Right renal cortex interstitium (tissue), 3 donors: ENCODE results near the gene VPS13A. TPM values are rescaled to one million over a fixed set of nuclear protein-coding genes. Genes with fewer than 3 reads are reported as not detected.

Source experiments
- DNase-seq, 3 donors: peaks; one replicate each; pipeline ENCODE4 v3.0.0-alpha.2; 2013; ENCODE audit warnings: low read depth in 3 of 3, low spot score in 2 of 3
- polyA plus RNA-seq, 3 donors: library from polyadenylated mRNA; unstranded; fragments of 120-200 nt; gene quantifications; one replicate each; pipeline ENCODE4 v1.2.1, GENCODE V29; 2013; ENCODE audit not compliant: insufficient read length in 3 of 3

VPS13A gene
- 10 to 100 TPM; 30.8 to 32.4 (median 31.4) TPM for polyA plus RNA-seq

DNA sequence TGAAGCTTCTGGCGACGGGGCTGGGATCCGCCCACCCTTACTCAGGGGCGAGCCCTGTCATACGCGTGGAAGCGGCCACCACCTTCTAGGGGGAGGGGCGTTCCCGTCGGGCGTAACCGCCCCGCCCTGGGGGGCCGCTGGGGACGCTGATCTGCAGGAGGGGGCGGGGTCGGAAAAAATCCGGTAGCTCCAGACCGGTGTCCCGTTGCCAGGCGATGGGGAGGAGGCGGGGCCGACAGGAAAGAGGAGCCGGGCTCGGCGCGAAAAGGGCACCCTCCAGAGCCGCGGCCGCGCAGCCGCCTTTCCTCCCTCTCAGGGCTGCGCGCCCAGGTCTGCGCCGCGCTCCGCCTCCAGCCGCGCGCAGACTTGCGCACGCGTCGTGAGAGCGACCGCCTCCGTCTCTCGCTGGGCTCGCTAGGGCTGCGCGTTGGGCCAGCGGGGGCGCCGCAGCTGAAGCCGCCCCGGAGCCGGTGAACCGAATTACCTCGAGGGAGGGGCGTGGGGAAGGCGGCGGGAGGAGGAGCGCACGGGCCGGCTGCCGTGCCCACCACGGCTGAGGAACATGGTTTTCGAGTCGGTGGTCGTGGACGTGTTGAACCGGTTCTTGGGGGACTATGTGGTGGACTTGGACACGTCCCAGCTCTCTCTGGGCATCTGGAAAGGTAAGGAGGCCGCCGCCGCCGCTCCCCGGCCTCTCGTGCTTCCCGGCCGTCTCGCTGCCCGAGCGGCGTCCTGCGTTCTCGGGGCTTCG lies at the start of gene VPS13A:
Gene VPS13A (plus strand): TSS at position 392 of the 751 bp plus-strand sequence. CDS start 171 bp downstream, at position 563.
- peak; percentile 68 to 88 (median 77) for DNase-seq

DNA sequence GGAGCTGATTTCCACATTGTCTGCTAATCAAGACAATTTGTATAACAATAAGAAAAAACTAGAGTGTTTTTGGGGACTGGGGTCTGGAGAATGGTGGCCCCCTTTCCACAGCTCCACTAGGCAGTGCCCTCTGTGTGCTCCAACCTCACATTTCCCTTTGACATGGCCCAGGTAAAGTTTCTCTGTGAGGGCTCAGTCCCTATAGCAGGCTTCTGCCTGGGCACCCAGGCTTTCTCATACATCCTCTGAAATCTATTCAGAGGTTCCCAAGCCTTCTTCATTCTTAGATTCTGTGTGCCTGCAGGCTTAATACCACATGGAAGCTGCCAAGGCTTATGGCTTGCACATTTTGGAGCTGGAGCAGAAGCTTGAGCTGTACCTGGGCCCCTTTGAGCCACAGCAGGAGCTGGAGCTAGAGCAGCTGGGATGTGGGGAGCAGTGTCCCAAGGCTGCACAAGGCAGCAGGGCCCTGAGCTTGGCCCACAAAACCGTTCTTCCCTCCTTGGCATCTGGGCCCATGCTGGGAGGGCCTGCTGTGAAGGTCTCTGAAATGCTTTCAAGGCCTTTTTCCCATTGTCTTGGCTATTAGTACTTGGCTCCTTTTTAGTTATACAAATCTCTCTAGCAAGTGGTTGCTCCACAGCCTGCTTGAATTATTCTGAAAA lies 49.1 kb upstream of the VPS13A start:
- DNase-seq, result no peak

DNA sequence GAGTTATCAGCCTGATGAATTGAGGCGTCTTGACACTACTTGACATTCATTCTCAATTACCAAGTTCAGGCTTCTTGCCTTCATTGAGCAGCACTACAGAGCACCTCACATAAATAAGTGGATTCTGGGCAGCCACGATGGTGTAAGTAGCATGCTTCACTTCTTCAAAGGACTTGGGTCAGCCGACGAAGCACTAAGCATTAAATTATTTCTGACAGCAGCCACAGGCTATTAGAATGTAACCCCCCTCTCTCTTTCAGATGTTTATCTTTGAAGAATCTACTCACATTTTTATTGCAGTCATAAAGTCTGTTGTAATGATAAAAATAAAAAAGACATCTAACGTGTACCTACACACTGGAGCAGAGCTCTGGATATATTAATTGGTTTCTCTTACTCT lies 45.9 kb upstream of the VPS13A start:
- peak in 1 of 3 donors; percentile 7 for DNase-seq

DNA sequence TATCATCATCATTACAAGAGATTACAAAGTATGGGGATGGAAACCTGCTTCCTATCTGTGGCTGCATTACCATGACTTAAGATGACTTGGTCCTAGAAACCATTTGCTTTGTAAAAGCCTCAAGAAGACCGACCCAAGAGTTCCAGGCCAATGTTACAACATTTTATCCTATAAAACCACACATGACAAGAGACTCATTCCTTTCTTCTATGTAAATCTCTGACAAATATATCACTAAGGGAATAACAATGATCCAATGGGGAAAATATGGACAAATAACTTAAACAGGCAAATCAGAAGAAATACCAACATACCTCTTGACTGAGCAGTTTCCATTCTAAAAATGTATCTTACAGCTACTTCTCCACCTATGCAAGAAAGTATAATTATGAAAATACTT lies 44.3 kb upstream of the VPS13A start:
- no peak for DNase-seq

DNA sequence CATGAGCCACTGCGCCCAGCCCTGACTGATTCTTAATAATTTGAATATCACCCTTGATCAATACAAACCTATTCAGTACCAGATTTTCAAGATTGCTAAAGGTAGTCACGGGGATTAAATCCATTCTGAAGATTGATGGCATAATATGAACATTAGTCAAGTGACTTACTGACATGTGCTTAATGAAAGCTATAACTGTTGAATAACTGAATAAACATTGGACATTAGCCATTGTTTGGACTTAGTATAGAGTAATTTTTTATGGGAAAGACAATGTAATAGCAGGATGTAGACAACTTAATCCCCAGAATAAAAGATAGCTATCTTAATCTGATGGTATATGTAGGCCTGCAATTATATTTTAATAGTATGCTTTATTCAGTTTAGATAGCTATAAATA lies 35.0 kb upstream of the VPS13A start:
- DNase-seq, result no peak

DNA sequence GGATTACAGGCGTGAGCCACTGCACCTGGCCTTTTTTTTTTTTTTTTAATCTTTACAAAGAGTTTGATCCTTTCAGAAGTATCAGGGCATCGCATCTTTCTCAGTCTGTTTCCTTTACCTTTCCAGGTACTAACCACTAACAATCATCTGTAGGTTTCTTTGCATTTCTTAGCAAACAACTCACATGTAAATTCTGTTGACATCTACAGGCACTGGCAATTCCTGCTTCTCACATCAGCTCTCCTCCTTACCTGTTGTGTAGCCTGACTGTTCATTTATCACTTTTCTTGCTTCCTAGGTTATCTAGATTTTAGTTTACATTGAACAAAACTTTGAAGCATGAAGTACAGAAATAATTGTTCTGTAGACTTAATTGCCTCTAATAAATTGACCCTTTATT lies 27.5 kb upstream of the VPS13A start:
- DNase-seq, result no peak

DNA sequence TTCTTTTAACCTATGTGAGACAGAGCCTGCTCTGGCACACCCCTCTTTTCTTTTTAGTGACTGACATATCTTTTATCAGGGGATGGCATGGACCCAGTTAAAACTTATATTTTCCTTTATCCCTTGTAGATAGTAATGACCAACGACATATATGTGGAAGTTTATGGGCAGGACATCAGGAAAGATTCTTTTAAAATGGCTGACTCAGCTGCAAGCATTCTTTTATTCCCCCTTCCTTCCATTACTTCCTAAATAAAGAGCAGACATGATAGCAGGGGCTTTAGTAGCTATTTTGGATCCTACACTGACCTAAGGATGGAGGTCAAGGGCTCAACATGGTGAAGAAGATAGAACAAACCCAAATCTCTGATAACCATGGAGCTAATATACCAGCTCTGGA lies 25.0 kb upstream of the VPS13A start:
- no peak for DNase-seq

DNA sequence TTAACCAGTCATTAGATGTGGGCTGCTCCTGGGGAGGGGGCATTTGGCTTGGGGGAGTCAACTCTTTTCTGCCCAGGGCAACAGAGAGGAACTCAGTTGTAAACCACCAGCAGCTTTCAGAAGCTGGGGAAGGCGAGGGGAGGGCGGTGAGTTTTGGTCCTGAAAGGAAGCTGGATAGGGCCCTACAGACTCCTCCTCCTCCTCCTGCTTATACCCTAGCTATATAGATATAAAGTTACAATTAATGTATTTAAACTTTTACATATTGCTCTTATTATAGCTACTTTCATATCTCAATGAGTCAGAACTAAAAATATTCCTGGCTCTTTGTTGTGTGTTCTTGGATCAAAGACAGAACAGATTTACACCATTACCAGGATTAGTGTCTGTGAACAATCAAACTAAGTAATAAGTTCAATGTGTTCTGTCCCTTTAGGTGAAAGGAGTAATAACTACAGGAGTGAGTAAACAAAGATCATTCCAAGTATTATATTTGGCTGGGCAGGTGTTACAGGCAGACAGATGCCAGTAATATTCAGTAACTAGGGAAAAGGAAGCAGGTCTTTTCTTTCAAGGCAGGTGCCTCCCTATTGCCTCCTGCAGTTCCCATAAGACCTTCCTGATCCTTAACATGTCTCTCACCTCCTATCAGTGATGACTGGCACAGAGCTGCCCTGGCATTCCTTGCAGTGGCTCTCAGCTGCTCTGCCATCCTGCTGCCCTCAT lies 20.5 kb upstream of the VPS13A start:
- no peak for DNase-seq

DNA sequence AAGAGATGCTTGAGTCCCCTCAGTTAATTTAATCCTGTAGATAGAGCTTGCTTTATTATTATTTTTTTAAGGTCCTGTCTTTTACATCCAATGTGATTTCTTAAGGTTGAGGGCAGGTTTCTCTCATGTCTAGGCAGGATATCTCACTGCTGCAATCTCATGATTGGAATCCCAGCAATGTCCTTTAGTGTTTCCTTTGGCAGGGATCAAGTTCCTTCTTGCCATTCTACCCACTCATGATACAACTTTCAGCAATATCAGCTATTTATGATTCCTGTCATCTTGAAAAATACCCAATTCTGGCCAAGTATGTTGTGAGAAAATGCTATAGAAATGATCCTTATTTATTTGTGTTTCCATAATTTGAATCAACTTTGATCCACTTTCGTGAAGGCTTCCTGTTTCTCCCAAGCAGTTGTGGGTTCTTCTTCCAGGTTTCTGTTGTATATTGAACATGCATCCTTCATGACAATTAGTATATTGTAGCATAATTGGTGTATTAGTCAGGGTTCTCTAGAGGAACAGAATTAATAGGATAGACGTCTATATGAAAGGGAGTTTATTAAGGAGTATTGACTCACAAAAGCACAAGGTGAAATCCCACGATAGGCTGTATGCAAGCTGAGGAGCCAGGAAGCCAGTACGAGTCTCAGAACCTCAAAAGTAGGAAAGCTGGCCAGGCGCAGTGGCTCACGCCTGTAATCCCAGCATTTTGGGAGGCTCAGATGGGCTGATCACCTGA lies 18.4 kb upstream of the VPS13A start:
- DNase-seq, result no peak

DNA sequence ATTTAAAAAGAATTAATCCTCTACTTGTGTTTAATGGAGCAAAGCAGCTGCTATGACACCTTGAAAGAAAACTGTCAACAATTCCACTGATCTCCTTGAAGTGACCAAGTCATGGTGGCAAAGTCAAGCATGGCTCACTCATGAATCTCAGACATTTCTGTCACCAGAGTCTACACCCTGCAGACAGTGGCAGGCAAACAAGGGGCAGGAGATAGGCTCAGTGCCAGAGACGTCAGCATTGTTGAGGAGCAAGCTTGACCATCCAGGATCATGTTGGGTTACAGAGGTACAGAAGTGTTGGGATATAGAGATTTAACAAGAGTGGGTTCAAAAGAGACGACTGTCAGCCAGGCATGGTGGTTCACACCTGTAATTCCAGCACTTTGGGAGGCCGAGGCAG lies 16.1 kb upstream of the VPS13A start:
- DNase-seq, result no peak

DNA sequence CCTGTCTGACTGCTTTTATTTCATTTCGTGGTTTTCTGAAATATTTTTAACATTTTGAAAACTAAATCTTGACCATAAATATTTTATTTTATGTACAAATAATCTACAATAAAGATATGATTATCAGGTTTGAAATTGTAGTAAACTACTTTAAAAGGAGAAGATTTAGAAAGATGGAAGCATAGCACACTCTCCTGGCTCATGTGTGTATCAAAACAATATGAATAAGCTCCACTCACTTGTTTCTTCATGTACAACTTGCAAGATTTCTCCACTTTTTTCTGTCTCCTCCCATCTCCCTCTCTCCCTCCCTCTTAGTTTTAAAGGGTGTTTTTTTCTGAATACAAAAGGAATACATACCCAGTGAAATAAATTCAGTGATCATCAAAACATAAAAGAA lies 15.4 kb upstream of the VPS13A start:
- no peak for DNase-seq

DNA sequence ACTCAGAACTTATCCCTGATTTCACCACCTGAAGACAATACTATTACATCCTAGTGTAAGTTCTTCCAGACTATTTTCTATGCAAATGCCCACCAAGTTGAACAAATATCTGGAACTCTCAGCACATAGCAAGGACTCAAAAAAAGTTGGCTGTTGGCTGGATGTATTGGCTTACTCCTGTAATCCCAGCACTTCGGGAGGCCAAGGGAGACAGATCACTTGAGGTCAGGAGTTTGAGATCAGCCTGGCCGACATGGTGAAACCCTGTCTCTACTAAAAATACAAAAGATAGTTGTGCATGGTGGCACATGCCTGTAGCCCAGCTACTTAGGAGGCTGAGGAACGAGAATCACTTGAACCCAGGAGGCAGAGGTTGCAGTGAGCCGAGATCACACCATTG lies 15.0 kb upstream of the VPS13A start:
- no peak for DNase-seq

DNA sequence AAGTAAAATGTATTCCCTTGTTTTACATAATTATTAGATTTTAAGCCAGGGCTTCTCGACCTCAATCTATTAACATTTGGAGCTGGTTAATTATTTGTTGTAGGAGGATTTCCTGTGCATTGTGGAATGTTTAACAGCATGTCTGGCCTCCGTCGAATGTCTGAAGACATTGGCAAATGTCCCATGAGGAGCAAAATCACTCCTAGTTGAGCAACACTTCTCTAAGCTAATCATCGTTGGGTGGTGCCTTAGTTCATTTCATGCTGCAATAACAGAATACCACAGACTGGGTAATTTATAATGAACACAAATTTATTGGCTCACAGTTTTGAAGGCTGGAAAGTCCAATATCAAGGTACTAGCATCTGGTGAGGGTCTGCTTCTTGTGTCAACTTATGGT lies 13.4 kb upstream of the VPS13A start:
- no peak for DNase-seq

DNA sequence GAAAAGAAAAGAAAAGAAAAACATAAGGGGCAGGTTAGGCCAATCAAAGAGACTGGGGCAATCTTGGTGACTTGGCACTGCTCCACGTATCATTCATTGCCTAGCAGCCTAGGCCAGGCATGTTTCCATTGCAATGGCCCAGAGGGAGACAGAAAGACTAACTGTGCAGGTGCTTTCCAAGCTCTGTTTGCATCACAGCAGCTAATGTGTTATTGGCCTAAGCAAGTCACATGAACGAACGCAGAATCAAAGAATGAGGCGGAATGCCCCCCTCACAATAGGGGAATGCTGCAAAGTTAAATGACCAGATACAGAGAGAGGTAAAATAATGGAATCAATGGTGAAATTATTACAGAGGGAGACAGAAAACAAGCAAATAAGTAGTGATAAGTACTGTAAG lies 11.1 kb upstream of the VPS13A start:
- no peak for DNase-seq

DNA sequence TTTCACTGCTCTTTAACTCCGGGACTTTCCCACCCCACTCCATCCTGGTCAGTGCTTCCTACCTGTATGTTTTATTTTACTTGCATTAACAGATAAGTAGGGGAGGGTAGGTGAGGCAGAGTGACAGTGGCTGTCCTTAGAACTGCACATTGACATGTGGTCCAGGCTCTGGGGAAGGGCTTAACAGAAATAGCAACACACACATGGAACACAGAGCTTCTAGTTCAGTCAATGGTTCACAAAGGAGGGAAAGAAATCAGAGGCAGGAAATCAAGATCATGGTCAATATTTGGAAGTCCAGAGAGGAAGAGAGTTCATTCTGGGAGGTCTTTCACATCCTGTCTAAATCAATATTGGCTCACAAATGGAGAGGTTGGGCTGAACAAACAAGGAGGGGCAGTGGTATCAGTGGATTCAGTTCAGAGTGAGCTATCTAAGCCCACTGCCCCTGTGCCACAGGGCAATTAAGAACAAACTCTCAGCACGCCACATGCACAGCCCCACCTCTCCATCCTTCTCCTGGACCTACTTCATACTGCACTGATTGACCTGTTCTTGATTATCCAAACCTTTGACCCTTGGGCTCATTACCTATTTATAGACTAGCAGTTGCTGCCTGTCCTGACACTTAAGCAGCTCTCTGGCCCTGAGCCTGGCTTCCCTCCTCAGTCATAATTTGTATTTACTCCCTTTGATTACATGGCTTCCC lies 6.2 kb upstream of the VPS13A start:
- no peak for DNase-seq

DNA sequence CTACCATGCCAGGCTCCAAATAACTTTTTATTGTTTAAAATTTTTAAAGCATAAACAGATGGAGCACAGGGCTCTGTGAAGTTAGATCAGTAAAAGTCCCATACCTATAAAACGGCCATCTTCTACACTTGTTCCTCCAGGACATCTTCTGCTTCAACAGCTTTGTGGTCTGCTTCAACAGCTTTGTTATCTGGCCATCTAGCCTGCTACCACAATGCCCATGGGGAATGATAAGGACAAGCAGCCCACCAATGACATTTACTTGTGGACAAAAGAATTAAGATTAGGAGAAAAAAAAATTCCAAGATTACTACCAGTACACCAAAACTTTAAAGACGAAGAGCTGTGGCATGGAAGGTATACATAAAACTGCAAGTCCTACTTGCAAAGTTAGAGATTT lies 2.2 kb upstream of the VPS13A start:
- DNase-seq, result no peak

DNA sequence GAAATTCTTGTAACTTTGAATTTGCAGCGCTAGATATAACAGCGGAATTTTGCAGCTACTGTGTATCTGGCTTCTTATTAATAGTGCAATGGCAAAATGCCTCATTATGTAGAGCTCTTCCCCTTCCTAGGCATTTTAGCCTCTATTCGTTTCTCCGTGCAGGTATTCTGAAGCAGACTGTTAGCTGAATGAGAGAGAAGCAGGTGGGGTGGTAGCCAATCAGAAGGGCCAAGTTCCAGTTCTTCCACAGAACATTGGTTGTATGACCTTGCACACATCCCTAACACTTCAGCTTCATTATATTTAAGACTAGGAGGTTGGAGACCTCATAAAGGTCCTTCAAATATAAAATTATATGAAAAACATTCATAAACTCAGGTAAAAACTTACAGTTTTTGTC lies 1.2 kb upstream of the VPS13A start:
- no peak for DNase-seq

DNA sequence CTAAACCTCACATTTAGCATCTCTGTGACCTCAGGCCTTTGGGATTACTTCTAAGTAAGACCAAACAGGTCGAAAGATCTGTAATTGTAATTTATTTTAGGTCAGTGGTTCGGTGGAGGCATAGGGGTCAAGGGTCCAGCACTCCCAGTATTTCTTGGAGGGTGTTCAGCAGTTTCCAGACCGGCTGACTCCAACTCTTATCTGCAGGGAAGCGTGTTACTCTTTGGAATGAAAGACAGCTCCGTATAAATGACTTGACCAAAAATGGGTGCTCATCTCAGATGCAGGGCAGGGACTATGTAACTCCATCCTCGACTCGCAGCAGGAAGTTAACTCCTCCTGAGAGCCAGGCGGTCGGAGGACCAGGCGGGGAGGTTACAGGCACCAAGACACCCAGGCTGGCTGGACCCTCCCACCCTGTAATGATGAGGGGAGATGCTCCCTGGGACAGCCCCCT lies 620 bp upstream of the VPS13A start:
- no peak for DNase-seq

DNA sequence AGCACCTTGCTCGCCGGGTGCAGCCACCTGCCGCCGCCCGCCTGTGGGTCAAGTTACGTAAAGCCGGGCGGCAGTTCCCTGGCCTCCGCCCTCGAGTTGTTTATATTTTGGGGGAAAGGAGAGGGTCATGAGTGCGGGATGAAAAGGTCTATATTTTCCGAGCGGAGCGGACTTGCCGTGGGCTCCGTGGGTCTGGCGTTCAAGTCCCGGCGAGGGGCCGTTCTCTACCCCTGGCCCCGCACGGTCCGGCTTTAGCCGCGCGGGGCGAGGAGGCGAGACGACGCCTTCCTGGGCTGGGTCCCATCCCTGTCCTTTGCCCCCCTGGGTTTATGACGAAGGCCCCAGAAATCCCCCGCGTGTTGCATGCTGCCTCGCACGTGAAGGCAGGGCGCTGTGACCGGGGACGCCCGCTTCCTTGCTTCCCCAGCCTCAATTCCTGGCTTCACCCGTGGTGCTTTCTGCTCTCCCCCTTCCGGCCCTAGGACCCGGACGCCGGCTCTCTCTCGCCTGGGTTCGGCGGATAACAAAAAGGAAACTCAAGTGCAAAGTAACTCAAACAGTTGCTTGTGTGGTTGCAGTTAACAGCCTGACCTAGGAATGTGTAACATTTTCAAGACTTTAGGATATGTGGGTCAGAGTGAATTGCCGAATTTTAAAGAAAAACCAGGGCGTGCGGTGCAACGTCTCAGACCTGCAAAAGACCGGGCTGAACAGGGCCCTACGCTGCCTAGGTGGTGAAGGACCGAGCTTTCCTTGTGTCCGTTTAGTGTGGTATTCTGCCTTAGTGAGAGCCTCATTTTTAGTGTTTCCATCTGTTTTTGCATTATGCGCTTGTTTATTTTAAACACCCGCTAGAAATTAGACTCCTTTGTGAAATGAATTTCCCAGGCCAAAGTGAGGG lies 810 bp downstream of the VPS13A start:
- peak in 1 of 3 donors; percentile 32 for DNase-seq
